Occipital lobe (tissue), 3 donors: ENCODE measurements around the gene ELOF1. TPM values are rescaled to one million over a fixed set of nuclear protein-coding genes. Genes with fewer than 3 reads are reported as not detected.

Source experiments
- DNase-seq: peaks from one replicate; lab custom pipeline; 2025; lab: John Stamatoyannopoulos, UW
- small RNA-seq: library from RNA; depleted of rRNA; stranded (forward); fragments of <200 nt; gene quantifications from one replicate; pipeline ENCODE3, GENCODE V24; 2014
- total RNA-seq: library from RNA; depleted of rRNA; stranded (reverse); fragments of >200 nt; gene quantifications from one replicate; pipeline ENCODE4 v1.2.3, GENCODE V29; 2014

Gene ELOF1
- total RNA-seq, 1 donor from 2014 or later, result 14.2 TPM

DNA sequence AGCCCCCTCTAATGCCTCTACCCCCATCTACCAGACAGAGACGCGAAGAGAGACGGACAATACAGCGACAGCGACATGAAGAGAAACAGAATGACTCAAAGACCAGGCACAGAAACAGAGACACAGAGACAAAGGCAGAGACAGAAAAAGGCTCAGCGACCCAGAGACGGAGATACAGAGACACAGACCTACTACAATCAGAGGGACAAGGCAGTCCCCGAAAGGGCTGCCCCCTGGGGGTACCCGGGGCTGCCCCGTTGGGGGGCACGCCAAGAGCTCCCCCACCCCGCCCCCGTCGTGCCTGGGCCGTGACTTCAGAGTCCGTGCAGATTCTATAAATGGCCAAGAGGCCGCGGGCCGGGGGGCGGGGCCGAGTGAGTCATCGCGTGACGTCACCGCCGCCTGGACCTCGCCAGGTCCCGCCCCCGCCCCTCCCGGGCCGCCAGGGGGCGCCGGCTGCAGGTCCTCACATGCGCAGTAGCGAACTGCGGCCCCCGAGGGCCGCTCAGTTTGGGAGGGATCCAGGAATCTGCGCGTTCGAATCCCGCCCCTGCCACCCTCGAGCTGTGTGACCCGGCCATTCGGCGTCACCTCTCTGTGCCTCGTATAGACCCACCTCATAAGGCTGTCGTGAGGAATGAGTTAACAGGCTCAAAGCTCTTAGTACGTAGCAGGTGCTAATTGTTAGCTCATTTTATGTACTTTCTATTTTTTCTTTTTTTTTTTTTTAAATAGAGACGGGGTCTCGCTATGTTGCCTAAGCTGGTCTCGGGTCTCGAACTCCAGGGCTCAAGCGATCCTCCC lies 23.0 kb downstream of the ELOF1 start:
- peak; percentile 63 for DNase-seq

GRCh38 chr19:11534948-11535347 lies 24.1 kb downstream of the ELOF1 start:
- DNase-seq, result no peak

DNA sequence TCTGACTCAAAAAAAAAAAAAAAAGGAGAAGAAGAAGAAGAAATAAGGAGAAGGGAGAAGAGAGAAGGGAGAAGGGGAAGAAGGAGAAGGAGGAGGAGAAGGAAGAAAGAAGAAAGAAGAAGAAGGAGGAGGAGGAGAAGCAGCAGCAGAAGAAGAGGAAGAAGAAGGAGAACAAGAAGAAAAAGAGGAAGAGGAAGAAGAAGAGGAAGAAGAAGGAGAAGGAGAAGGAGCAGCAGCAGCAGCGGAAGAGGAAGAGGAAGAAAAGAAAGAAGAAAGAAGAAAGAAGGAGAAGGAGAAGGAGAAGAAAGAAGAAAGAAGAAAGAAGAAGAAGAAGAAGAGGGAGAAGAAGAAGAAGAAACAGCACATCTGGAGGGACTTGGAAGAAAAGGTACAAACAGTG lies 24.5 kb downstream of the ELOF1 start:
- DNase-seq, result no peak

DNA sequence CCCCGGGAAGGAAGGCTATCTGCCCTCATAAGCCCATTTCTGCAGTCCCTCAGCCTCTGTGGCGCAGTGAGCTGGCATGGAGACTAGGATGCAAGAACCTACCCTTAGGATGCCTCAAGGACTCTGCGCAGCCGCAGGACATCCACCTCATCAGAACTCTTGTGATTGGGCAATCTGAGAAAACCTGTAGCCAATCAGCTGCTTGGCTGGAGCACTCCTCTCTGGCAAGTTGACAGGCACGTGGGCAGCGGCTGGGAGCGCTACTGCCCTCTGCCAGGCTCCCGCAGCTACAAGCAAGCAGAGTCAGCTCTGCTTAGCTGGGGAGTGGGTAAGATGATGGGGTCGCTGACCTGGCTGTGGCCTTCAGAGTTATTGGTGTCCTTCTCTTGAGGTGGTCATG lies 28.6 kb downstream of the ELOF1 start:
- peak; percentile 84 for DNase-seq

DNA sequence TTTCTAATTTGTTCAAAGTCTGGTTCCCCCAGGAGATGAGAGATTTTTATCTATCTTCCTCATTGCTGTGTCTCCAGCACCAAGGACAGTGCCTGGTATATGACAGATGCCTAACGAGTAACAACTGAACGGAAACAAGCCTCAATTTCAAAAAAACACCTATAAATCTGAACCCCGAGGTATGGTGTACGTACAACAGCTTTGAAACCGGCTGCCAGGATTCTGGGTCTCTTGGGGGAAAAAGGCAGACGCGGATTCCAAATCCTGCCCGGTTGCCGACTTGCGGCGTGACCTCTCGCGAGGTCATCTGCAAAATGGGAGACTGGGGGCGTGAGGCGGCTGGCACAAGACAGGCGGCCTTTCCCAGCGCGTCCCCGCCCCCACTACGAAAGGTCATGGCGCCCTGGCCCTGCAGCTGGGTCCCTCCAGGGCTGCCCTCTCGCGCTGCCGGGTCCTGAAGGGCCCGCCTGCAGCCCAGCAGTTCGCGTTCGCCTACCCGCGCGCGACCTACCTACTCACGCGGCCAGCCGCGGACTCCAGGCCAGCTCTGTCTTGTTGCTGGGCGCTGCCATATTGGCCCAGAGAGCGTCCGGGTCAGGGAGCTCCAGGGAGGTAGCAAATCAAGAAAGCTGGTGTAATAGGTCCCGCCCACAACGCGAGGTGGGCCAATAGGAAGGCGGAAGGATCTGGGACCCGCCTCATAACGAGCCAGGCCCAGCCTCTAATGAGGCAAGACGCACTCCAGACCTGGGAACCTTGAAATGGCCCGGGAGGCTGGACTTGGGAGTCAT lies 30.3 kb downstream of the ELOF1 start, which contains the start of gene ECSIT:
Gene ECSIT (minus strand): TSS at position 584 of the 791 bp plus-strand sequence. CDS start 9,964 bp downstream, outside the sequence.
- peak; percentile 96 for DNase-seq

GRCh38 chr19:11519138-11519537 lies 39.9 kb downstream of the ELOF1 start:
- DNase-seq, result no peak

GRCh38 chr19:11513946-11514345 lies 45.1 kb downstream of the ELOF1 start:
- DNase-seq, result no peak

DNA sequence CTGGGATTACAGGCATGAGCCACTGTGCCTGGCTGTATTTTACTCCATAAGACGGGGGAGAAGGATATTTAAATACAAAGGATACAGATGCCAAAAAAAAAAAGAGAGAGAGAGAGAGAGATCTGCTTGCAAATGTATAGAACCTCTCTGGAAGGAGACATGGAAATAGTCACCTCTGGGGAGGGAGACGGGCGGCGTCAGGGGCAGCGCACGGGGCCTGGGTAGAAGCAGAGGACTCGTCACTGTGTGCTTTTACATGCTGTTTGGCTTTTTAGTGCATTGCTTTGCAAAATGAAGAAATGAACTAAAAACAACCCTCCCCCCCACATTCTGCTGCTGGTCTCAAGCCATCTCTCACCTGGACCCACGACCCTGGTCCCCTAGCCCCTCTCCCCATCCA lies 48.6 kb downstream of the ELOF1 start:
- DNase-seq, result no peak

DNA sequence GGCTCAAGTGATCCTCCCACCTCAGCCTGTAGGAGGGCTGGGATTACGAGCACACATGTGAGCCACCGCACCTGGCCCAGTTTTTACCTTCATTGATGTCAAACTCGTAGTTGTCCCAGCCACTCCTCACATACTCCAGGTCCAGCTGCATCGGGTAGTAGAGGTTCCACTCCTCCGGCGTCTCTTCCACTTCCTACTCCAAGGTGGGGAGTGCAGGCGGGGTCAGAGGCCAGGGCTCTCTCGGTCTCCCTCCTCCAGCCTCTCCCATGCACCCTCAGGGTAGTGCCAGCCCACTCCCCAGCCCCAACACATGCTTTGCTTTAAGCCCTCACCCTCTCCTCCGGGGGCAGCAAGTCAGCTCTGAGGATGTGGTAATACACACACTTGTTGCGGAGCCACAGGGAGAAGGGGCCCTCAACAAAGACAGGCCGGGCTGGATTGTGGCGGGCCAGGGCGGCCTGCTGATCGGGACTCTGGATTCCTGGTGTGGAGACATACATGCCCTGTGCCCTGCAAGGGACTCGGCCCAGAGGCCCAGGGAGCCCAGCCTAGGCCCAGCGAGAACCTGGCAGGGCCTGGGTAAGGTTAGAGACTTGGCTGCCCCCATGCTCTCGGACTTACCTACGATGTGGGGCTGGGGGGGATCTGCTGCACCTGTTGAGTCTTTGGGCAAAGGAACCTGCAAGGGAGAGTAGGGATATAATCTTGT lies 51.5 kb downstream of the ELOF1 start:
- no peak for DNase-seq

- no peak for DNase-seq
These were observed 52.1 kb downstream of the ELOF1 start for GRCh38 chr19:11506967-11507366.

GRCh38 chr19:11506101-11506555 lies 52.9 kb downstream of the ELOF1 start:
- DNase-seq, result no peak

- peak; percentile 86 for DNase-seq
These were observed 53.4 kb downstream of the ELOF1 start, which contains the start of gene ZNF653 for GRCh38 chr19:11505504-11506100. Gene ZNF653, minus strand, starts transcription at chr19:11505839. Its CDS starts 53 bp downstream, at chr19:11505786.

DNA sequence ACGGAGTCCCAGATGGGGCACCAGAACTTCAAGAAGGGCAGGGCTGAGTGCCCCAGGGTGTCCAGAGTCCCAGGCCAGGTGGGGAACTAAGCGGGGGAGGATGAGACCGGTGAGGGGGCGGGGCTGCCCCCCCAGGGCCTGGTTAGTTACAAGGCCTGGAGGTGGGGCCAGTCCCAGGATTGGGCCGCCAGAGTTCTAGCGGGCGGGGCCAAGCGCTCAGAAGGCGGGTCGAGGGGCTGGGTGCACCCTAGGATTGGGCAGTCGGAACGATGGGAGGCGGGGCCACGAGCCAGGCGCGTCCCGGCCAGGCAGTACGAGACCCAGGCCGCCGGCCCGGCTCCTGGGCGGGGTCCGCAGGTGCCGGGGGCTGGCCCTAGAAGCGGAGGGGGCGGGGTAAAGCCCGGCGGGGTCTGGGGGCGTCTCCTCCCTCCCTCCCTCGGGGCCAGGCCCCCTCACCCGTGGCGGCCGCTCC lies 54.0 kb downstream of the ELOF1 start:
- DNase-seq, result peak; percentile 93

- no peak for DNase-seq
These were observed 54.5 kb downstream of the ELOF1 start for GRCh38 chr19:11504502-11505031.

Small RNA genes lying within 50 kb of the gene (small RNA-seq; reads per million reads assigned to genes)
- 1.2 reads per million, percentile 76 among the genes with 10 or more reads in this experiment for gene RN7SL833P

Other genes starting within 250 kb of the ELOF1 start
- gene RAB3D, start 219.6 kb downstream of the ELOF1 start, total RNA-seq, result 24.0 TPM
- 28.7 TPM for gene TMEM205, start 213.0 kb downstream of the ELOF1 start, total RNA-seq
- 2.3 TPM for gene CCDC159, start 212.7 kb downstream of the ELOF1 start, total RNA-seq
- gene PLPPR2, start 203.8 kb downstream of the ELOF1 start, total RNA-seq, result 28.2 TPM
- 1.6 TPM for gene SWSAP1, start 184.6 kb downstream of the ELOF1 start, total RNA-seq
- 4.8 TPM for gene EPOR, start 174.9 kb downstream of the ELOF1 start, total RNA-seq
- gene RGL3, start 139.9 kb downstream of the ELOF1 start, total RNA-seq, result not detected
- 0.47 TPM for gene ODAD3, start 124.1 kb downstream of the ELOF1 start, total RNA-seq
- 60.2 TPM for gene PRKCSH, start 123.6 kb downstream of the ELOF1 start, total RNA-seq
- gene ELAVL3, start 78.2 kb downstream of the ELOF1 start, total RNA-seq, result 105 TPM
- gene ZNF653, start 53.4 kb downstream of the ELOF1 start, total RNA-seq, result 8.3 TPM
- gene ECSIT, start 30.1 kb downstream of the ELOF1 start, total RNA-seq, result 25.3 TPM
- not detected for gene CNN1, start 20.4 kb downstream of the ELOF1 start, total RNA-seq
- 0.78 TPM for gene ACP5, start 18.4 kb upstream of the ELOF1 start, total RNA-seq
- gene ZNF627, start 38.3 kb upstream of the ELOF1 start, total RNA-seq, result 82.0 TPM
- gene ZNF823, start 179.7 kb upstream of the ELOF1 start, total RNA-seq, result 18.6 TPM
- 70.2 TPM for gene ZNF441, start 207.8 kb upstream of the ELOF1 start, total RNA-seq
- 12.9 TPM for gene ZNF491, start 239.3 kb upstream of the ELOF1 start, total RNA-seq